Endothelial cell of umbilical vein (primary cell): ENCODE data around the gene CACNG8. TPM values are rescaled to one million over a fixed set of nuclear protein-coding genes. Genes with fewer than 3 reads are reported as not detected.
A peak's percentile ranks its signal among the peaks of the same experiment; 100 is the strongest.

Experiments used
- BruUV-seq: library from RNA; stranded (reverse); fragments of 400-500 nt; replicated peaks from 2 replicates; lab custom pipeline; 2021; lab: Mats Ljungman, UMichigan
- CTCF ChIA-PET: fragments of 300-600, 350-600 bp; sonication (Branson Sonifier 250); formaldehyde crosslinking; loops from one replicate; lab custom pipeline; 2021; ENCODE audit warnings: antibody characterized with exemption, inconsistent platforms; lab: Charles Lee
- POLR2A ChIA-PET: fragments of 300-600, 350-600 bp; sonication (Branson Sonifier 250); formaldehyde crosslinking; loops from one replicate; lab custom pipeline; 2021; ENCODE audit warnings: antibody characterized with exemption, inconsistent platforms; lab: Charles Lee
- DNase-seq: peaks from one replicate; pipeline ENCODE4 v3.0.0-alpha.2; 2011; ENCODE audit warnings: low read depth, low spot score
- FAIRE-seq: peaks from 2 replicates; lab custom pipeline; 2011; peaks lifted over from hg19 to GRCh38; lab: Jason Lieb, UNC
- H2AFZ ChIP-seq: 2 replicates; pipeline ENCODE4 v1.6.0; 2012; ENCODE audit warnings: low read depth, low read length, control low read depth, inconsistent platforms
- H3K27ac ChIP-seq: 2 replicates; pipeline ENCODE4 v1.5.1; 2011; ENCODE audit warnings: low read depth, mild to moderate bottlenecking, control low read depth, low read length, moderate library complexity; ENCODE audit not compliant: insufficient read depth
- H3K27me3 ChIP-seq, 2 experiments: 2 replicates each; pipeline versions ENCODE4 v1.6.0 to v1.6.1; 2011; ENCODE audit warnings: low read length in 2 of 2, mixed read lengths in 1 of 2; ENCODE audit not compliant: control insufficient read depth in 2 of 2, insufficient read depth in 2 of 2
- H3K36me3 ChIP-seq, 2 experiments: 2 replicates in 1 of 2; 3 replicates in 1 of 2; pipeline ENCODE4 v1.5.1; 2011; ENCODE audit warnings: low read length in 2 of 2, mild to moderate bottlenecking in 1 of 2, moderate library complexity in 1 of 2; ENCODE audit not compliant: control insufficient read depth in 2 of 2, insufficient read depth in 2 of 2; ENCODE audit errors: extremely low read depth in 1 of 2
- H3K4me1 ChIP-seq: 3 replicates; pipeline ENCODE4 v1.5.1; 2011; ENCODE audit warnings: mild to moderate bottlenecking, low read length; ENCODE audit not compliant: control insufficient read depth, insufficient read depth; ENCODE audit errors: extremely low read depth
- H3K4me2 ChIP-seq: 2 replicates; pipeline ENCODE4 v1.6.1; 2011; ENCODE audit warnings: low read length, control low read depth, mixed read lengths; ENCODE audit not compliant: insufficient read depth
- H3K4me3 ChIP-seq, 3 experiments: fragments of 200-600 bp in 1 of 3; sonication (generic), shearing (Covaris generic) in 1 of 3; replicated peaks in 1 of 3; 2 replicates each; pipeline ENCODE4 v1.5.1; 2011 to 2016; ENCODE audit warnings: control low read depth in 3 of 3, low read length in 3 of 3, mild to moderate bottlenecking in 2 of 3, inconsistent platforms in 1 of 3, low read depth in 1 of 3, moderate library complexity in 1 of 3; ENCODE audit not compliant: insufficient read depth in 1 of 3
- H3K79me2 ChIP-seq: 2 replicates; pipeline ENCODE4 v1.6.0; 2012; ENCODE audit warnings: low read length, inconsistent platforms; ENCODE audit not compliant: control insufficient read depth, insufficient read depth
- H3K9ac ChIP-seq: replicated peaks from 2 replicates; pipeline ENCODE3; 2011; ENCODE audit warnings: low read length, control low read depth; ENCODE audit not compliant: insufficient read depth; ENCODE audit errors: extremely low read depth
- H3K9me1 ChIP-seq: replicated peaks from 3 replicates; pipeline ENCODE4 v1.6.0; 2011; ENCODE audit warnings: mild to moderate bottlenecking, low read length; ENCODE audit not compliant: control insufficient read depth, insufficient read depth; ENCODE audit errors: extremely low read depth
- H3K9me3 ChIP-seq: replicated peaks from 2 replicates; pipeline ENCODE4 v1.5.1; 2012; ENCODE audit warnings: low read length, inconsistent platforms; ENCODE audit not compliant: control insufficient read depth, insufficient read depth
- H4K20me1 ChIP-seq: replicated peaks from 2 replicates; pipeline ENCODE3; 2011; ENCODE audit warnings: mild to moderate bottlenecking, low read length; ENCODE audit not compliant: control insufficient read depth, insufficient read depth; ENCODE audit errors: extremely low read depth
- EZH2 ChIP-seq: IDR thresholded peaks from 2 replicates; pipeline ENCODE4 v1.6.1; 2012; ENCODE audit warnings: borderline replicate concordance, low read depth, mild to moderate bottlenecking, moderate library complexity, low read length, inconsistent platforms; ENCODE audit not compliant: severe bottlenecking
- GATA2 ChIP-seq: IDR thresholded peaks from 2 replicates; pipeline ENCODE4 v1.7.0; 2011; ENCODE audit warnings: low read depth, mild to moderate bottlenecking, moderate library complexity, mixed read lengths, low read length; ENCODE audit not compliant: insufficient read length, insufficient read depth
- JUN ChIP-seq: IDR thresholded peaks from 2 replicates; pipeline ENCODE4 v1.6.1; 2011; ENCODE audit warnings: borderline replicate concordance, low read depth; ENCODE audit not compliant: insufficient read length, insufficient read depth
- MYC ChIP-seq: IDR thresholded peaks from one replicate; pipeline ENCODE4 v1.6.1; 2011; ENCODE audit warnings: mild to moderate bottlenecking, low read depth, low read length
- POLR2A ChIP-seq: IDR thresholded peaks from 2 replicates; pipeline ENCODE4 v1.6.1; 2012; ENCODE audit warnings: low read depth, mild to moderate bottlenecking, control low read depth, low read length
- POLR2AphosphoS5 ChIP-seq: IDR thresholded peaks from 2 replicates; pipeline ENCODE4 v1.6.1; 2012; ENCODE audit warnings: low read depth, mild to moderate bottlenecking, control low read depth, low read length, moderate library complexity; ENCODE audit not compliant: insufficient read depth
- dilution Hi-C: fragments of 300-500 bp; cut with MboI; formaldehyde crosslinking; loops from one replicate; pipeline ENCODE4 v1.15.0; 2019; ENCODE audit warnings: low sequenced_read_pairs; ENCODE audit not compliant: extremely low pct_ligation_motif_present
- intact Hi-C: fragments of 100-400 bp; cut with micrococcal nuclease; formaldehyde crosslinking; loops from one replicate; pipeline ENCODE4 v1.10.0; 2022
- polyA plus RNA-seq, 4 experiments: library from polyadenylated mRNA; depleted of rRNA in 3 of 4; stranded (reverse) in 3 of 4; unstranded in 1 of 4; fragments of >200 nt; gene quantifications; 2 replicates each; pipeline versions ENCODE4 v1.2.1 to v1.2.3, GENCODE V29; 2011 to 2012; ENCODE audit warnings: missing spikeins in 1 of 4
- total RNA-seq: library from RNA; stranded (reverse); gene quantifications from 2 replicates; pipeline ENCODE4 v1.2.3, GENCODE V29; 2021
- TF ChIP-seq, protein P1 (sequence below): IDR thresholded peaks from 2 replicates; pipeline ENCODE4 v1.6.1; 2011; ENCODE audit not compliant: insufficient read depth, insufficient read length

Gene CACNG8
- total and polyA plus RNA-seq, 2 donors (not counting 3 experiments of a cell fraction or from before 2014, with no cell fraction given): 0.18 to 1.7 TPM

GRCh38 chr19:53991224-53992113, 28.7 kb downstream of the CACNG8 start, which contains the start of gene CACNG6:
Gene CACNG6, plus strand, starts transcription at chr19:53991637. Its CDS starts 1,241 bp downstream, at chr19:53992878.
- FAIRE-seq: peak; percentile 75
- peak within 1 kb of the TSS; percentile 38 for H3K4me2 ChIP-seq
- peak within 1 kb of the TSS; percentile 74 for H3K27ac ChIP-seq
- H3K4me1 ChIP-seq: peaks cover 39% of the 10 kb centered on the region
- no peaks in the 10 kb centered on the region for H3K9me1 ChIP-seq
- peak within 1 kb of the TSS; percentile 47 for H2AFZ ChIP-seq
- DNase-seq: peak; percentile 56
- intact Hi-C loops: loop anchor here (1.0 kb wide), 2 partner anchors 17 to 29 kb away; no protein-coding TSS in a partner anchor
- ChIA-PET CTCF (interaction anchor here (0.7 to 3.0 kb wide), 5 partner anchors 11 to 38 kb away, joined by 4 to 11 read pairs (median 6); no protein-coding TSS in a partner anchor), POLR2A (interaction anchor here (0.9 kb wide), 2 partner anchors 11 to 13 kb away, joined by 5 read pairs; no protein-coding TSS in a partner anchor)
- H3K79me2 ChIP-seq: no peaks in the 10 kb centered on the region
- dilution Hi-C loops: no loop called here
- H3K9ac ChIP-seq: peak within 1 kb of the TSS; percentile 70
- H4K20me1 ChIP-seq: no peaks in the 10 kb centered on the region
- peak within 1 kb of the TSS; percentile 15 to 26 (median 25) for H3K4me3 ChIP-seq
- H3K27me3 ChIP-seq: no peaks in the 10 kb centered on the region
- no TSS peak for BruUV-seq
- no peaks in the 10 kb centered on the region for H3K9me3 ChIP-seq
- TF ChIP-seq, protein P1, sequence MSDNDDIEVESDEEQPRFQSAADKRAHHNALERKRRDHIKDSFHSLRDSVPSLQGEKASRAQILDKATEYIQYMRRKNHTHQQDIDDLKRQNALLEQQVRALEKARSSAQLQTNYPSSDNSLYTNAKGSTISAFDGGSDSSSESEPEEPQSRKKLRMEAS: no peak
- TF ChIP-seq GATA2: no peak
- TF ChIP-seq EZH2: no peak
- TF ChIP-seq POLR2AphosphoS5: no peak
- TF ChIP-seq JUN: no peak
- TF ChIP-seq POLR2A: peak; percentile 38
- no peak for TF ChIP-seq MYC
- no peaks in the 10 kb centered on the region for H3K36me3 ChIP-seq
